HepG2 (cell line): Measurements from ENCODE around the gene METAP1. TPM values are rescaled to one million over a fixed set of nuclear protein-coding genes. Genes with fewer than 3 reads are reported as not detected.

Experiments
- AHR ChIP-seq: IDR thresholded peaks from 2 replicates; pipeline ENCODE4 v1.6.1; 2018; ENCODE audit warnings: missing genetic modification reagents, missing compliant biosample characterization
- AKAP8 ChIP-seq: sonication (generic); formaldehyde crosslinking; IDR thresholded peaks from 2 replicates; pipeline ENCODE4 v1.5.1; 2020; ENCODE audit warnings: mild to moderate bottlenecking, missing genetic modification reagents
- FOXJ3 ChIP-seq: sonication (generic); formaldehyde crosslinking; IDR thresholded peaks from 2 replicates; pipeline ENCODE4 v1.4.0; 2020; ENCODE audit warnings: missing genetic modification reagents, mild to moderate bottlenecking, borderline replicate concordance
- MBD4 ChIP-seq: IDR thresholded peaks from 2 replicates; pipeline ENCODE4 v1.6.1; 2012; ENCODE audit warnings: low read length, inconsistent platforms, borderline replicate concordance
- NKX3-1 ChIP-seq: sonication (generic); formaldehyde crosslinking; IDR thresholded peaks from 2 replicates; pipeline ENCODE4 v1.5.0; 2020; ENCODE audit warnings: missing genetic modification reagents
- PRDM4 ChIP-seq: sonication (generic); formaldehyde crosslinking; IDR thresholded peaks from 2 replicates; pipeline ENCODE4 v1.9.0; 2021; ENCODE audit warnings: missing genetic modification reagents, borderline replicate concordance
- TGIF2 ChIP-seq: IDR thresholded peaks from 2 replicates; pipeline ENCODE4 v1.6.1; 2016; ENCODE audit warnings: control low read depth, missing compliant biosample characterization
- ZC3H4 ChIP-seq: sonication (generic); formaldehyde crosslinking; IDR thresholded peaks from 2 replicates; pipeline ENCODE4 v1.4.0; 2020; ENCODE audit warnings: missing genetic modification reagents, borderline replicate concordance
- ZNF143 ChIP-seq: sonication (generic); formaldehyde crosslinking; IDR thresholded peaks from 2 replicates; pipeline ENCODE4 v1.4.0; 2020; ENCODE audit warnings: missing genetic modification reagents
- ZNF460 ChIP-seq: sonication (generic); formaldehyde crosslinking; IDR thresholded peaks from 2 replicates; pipeline ENCODE4 v1.5.1; 2020; ENCODE audit warnings: missing genetic modification reagents, mild to moderate bottlenecking, borderline replicate concordance
- ZNF484 ChIP-seq: sonication (generic); formaldehyde crosslinking; IDR thresholded peaks from 2 replicates; pipeline ENCODE4 v1.5.1; 2020; ENCODE audit warnings: mild to moderate bottlenecking, low read depth, missing genetic modification reagents, borderline replicate concordance
- ZNF691 ChIP-seq: sonication (generic); formaldehyde crosslinking; IDR thresholded peaks from 2 replicates; pipeline ENCODE4 v1.4.0; 2020; ENCODE audit warnings: missing genetic modification reagents, low read depth, mild to moderate bottlenecking, borderline replicate concordance
- ZNF841 ChIP-seq: sonication (generic); formaldehyde crosslinking; IDR thresholded peaks from 2 replicates; pipeline ENCODE4 v1.8.1; 2023; ENCODE audit warnings: missing genetic modification reagents, borderline replicate concordance
- ZNF850 ChIP-seq: sonication (generic); formaldehyde crosslinking; conservative IDR thresholded peaks from 2 replicates; pipeline ENCODE4 v1.9.0; 2021; ENCODE audit warnings: mild to moderate bottlenecking, missing genetic modification reagents
- polyA plus RNA-seq, 8 experiments: library from polyadenylated mRNA; depleted of rRNA in 3 of 8; stranded (reverse) in 7 of 8; unstranded in 1 of 8; fragments of >200 nt; fragmentation: Illumina TruSeq in 4 of 8; extraction: Trizol in 4 of 8; gene quantifications; 2 replicates each; pipeline versions ENCODE4 v1.2.1 to v1.2.3, GENCODE V29; 2011 to 2016; ENCODE audit warnings: low read depth in 4 of 8, missing spikeins in 1 of 8, mixed read lengths in 1 of 8; ENCODE audit not compliant: insufficient read depth in 1 of 8
- total RNA-seq, 5 experiments: library from RNA; depleted of rRNA; stranded (reverse); fragments of >200 nt; fragmentation: Illumina TruSeq; extraction: Trizol; gene quantifications; 2 replicates each; pipeline ENCODE4 v1.2.3, GENCODE V29; 2016; ENCODE audit warnings: low read depth in 1 of 5
- TF ChIP-seq, protein P1 (sequence below): sonication (generic); formaldehyde crosslinking; IDR thresholded peaks from 2 replicates; pipeline ENCODE4 v1.5.1; 2020; ENCODE audit warnings: missing genetic modification reagents, mild to moderate bottlenecking, borderline replicate concordance
- TF ChIP-seq, protein P2 (sequence below): sonication (generic); formaldehyde crosslinking; IDR thresholded peaks from 2 replicates; pipeline ENCODE4 v1.5.0; 2020; ENCODE audit warnings: missing genetic modification reagents, mild to moderate bottlenecking, borderline replicate concordance
- TF ChIP-seq, protein P3 (sequence below): sonication (generic); formaldehyde crosslinking; IDR thresholded peaks from 2 replicates; pipeline ENCODE4 v1.4.0; 2020; ENCODE audit warnings: mild to moderate bottlenecking, missing genetic modification reagents

METAP1 gene
- total and polyA plus RNA-seq, 2 of the 13 experiments (the other 11 are each of a cell fraction or from before 2014, with no cell fraction given): 44.9 to 53.5 TPM

GRCh38 chr4:98995183-98996055 lies at the start of gene METAP1 (continued):
- TF ChIP-seq, protein P1, sequence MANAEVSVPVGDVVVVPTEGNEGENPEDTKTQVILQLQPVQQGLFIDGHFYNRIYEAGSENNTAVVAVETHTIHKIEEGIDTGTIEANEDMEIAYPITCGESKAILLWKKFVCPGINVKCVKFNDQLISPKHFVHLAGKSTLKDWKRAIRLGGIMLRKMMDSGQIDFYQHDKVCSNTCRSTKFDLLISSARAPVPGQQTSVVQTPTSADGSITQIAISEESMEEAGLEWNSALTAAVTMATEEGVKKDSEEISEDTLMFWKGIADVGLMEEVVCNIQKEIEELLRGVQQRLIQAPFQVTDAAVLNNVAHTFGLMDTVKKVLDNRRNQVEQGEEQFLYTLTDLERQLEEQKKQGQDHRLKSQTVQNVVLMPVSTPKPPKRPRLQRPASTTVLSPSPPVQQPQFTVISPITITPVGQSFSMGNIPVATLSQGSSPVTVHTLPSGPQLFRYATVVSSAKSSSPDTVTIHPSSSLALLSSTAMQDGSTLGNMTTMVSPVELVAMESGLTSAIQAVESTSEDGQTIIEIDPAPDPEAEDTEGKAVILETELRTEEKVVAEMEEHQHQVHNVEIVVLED (CRISPR knock-in tag): peak; percentile 67
- TF ChIP-seq ZNF841 (CRISPR knock-in tag): no peak
- no peak for TF ChIP-seq FOXJ3 (CRISPR knock-in tag)
- peak; percentile 69; the same call in 1 of the 2 replicates for TF ChIP-seq AKAP8
- TF ChIP-seq, protein P2, sequence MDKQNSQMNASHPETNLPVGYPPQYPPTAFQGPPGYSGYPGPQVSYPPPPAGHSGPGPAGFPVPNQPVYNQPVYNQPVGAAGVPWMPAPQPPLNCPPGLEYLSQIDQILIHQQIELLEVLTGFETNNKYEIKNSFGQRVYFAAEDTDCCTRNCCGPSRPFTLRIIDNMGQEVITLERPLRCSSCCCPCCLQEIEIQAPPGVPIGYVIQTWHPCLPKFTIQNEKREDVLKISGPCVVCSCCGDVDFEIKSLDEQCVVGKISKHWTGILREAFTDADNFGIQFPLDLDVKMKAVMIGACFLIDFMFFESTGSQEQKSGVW (CRISPR knock-in tag): no peak
- TF ChIP-seq NKX3-1 (CRISPR knock-in tag): no peak
- TF ChIP-seq ZNF460: no peak
- TF ChIP-seq ZNF484 (CRISPR knock-in tag): no peak
- TF ChIP-seq AHR (CRISPR knock-in tag): no peak
- no peak for TF ChIP-seq PRDM4 (CRISPR knock-in tag)
- TF ChIP-seq, protein P3, sequence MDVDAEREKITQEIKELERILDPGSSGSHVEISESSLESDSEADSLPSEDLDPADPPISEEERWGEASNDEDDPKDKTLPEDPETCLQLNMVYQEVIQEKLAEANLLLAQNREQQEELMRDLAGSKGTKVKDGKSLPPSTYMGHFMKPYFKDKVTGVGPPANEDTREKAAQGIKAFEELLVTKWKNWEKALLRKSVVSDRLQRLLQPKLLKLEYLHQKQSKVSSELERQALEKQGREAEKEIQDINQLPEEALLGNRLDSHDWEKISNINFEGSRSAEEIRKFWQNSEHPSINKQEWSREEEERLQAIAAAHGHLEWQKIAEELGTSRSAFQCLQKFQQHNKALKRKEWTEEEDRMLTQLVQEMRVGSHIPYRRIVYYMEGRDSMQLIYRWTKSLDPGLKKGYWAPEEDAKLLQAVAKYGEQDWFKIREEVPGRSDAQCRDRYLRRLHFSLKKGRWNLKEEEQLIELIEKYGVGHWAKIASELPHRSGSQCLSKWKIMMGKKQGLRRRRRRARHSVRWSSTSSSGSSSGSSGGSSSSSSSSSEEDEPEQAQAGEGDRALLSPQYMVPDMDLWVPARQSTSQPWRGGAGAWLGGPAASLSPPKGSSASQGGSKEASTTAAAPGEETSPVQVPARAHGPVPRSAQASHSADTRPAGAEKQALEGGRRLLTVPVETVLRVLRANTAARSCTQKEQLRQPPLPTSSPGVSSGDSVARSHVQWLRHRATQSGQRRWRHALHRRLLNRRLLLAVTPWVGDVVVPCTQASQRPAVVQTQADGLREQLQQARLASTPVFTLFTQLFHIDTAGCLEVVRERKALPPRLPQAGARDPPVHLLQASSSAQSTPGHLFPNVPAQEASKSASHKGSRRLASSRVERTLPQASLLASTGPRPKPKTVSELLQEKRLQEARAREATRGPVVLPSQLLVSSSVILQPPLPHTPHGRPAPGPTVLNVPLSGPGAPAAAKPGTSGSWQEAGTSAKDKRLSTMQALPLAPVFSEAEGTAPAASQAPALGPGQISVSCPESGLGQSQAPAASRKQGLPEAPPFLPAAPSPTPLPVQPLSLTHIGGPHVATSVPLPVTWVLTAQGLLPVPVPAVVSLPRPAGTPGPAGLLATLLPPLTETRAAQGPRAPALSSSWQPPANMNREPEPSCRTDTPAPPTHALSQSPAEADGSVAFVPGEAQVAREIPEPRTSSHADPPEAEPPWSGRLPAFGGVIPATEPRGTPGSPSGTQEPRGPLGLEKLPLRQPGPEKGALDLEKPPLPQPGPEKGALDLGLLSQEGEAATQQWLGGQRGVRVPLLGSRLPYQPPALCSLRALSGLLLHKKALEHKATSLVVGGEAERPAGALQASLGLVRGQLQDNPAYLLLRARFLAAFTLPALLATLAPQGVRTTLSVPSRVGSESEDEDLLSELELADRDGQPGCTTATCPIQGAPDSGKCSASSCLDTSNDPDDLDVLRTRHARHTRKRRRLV: no peak
- peak; percentile 59; the same call in 1 of the 2 replicates for TF ChIP-seq ZNF691 (CRISPR knock-in tag)
- no peak for TF ChIP-seq ZNF143
- TF ChIP-seq MBD4: no peak
- no peak for TF ChIP-seq ZC3H4 (CRISPR knock-in tag)
- no peak; the same call in 1 of the 2 replicates for TF ChIP-seq TGIF2 (CRISPR knock-in tag)
- no peak for TF ChIP-seq ZNF850 (CRISPR knock-in tag)
